Activated naive CD4-positive, alpha-beta T cell treated with anti-CD3 and anti-CD28 coated beads, Interleukin-2, amount 10 ng/mL, durations not matched to agents 7 days and 5 days (primary cell): ENCODE data around the gene CERCAM.
"Not testable (repeated sequence)": the region's sequence is repeated elsewhere in the genome, so short reads cannot be mapped to it uniquely, and the experiment has no call there.

Experiments
- CTCF ChIA-PET: fragments of 350-600 bp; sonication (Branson Sonifier 250); formaldehyde crosslinking; loops from one replicate; lab custom pipeline; 2021; ENCODE audit warnings: antibody characterized with exemption; lab: Charles Lee
- DNase-seq: peaks from one replicate; pipeline ENCODE4 v3.0.0-alpha.2; 2020
- H3K27ac Mint-ChIP-seq: one replicate; pipeline ENCODE4 v1.8.0; 2021; ENCODE audit warnings: mild to moderate bottlenecking, moderate library complexity, mixed read lengths
- H3K27me3 Mint-ChIP-seq: one replicate; pipeline ENCODE4 v1.8.0; 2021; ENCODE audit warnings: mild to moderate bottlenecking, mixed read lengths
- H3K36me3 Mint-ChIP-seq: one replicate; pipeline ENCODE4 v1.8.0; 2021; ENCODE audit warnings: mixed read lengths
- H3K4me1 Mint-ChIP-seq: one replicate; pipeline ENCODE4 v1.8.0; 2021; ENCODE audit warnings: mixed read lengths
- H3K4me3 Mint-ChIP-seq: one replicate; pipeline ENCODE4 v1.8.0; 2021; ENCODE audit warnings: mild to moderate bottlenecking, moderate library complexity, mixed read lengths
- H3K9me3 Mint-ChIP-seq: one replicate; pipeline ENCODE4 v1.8.0; 2021; ENCODE audit warnings: mixed read lengths

Gene CERCAM

DNA sequence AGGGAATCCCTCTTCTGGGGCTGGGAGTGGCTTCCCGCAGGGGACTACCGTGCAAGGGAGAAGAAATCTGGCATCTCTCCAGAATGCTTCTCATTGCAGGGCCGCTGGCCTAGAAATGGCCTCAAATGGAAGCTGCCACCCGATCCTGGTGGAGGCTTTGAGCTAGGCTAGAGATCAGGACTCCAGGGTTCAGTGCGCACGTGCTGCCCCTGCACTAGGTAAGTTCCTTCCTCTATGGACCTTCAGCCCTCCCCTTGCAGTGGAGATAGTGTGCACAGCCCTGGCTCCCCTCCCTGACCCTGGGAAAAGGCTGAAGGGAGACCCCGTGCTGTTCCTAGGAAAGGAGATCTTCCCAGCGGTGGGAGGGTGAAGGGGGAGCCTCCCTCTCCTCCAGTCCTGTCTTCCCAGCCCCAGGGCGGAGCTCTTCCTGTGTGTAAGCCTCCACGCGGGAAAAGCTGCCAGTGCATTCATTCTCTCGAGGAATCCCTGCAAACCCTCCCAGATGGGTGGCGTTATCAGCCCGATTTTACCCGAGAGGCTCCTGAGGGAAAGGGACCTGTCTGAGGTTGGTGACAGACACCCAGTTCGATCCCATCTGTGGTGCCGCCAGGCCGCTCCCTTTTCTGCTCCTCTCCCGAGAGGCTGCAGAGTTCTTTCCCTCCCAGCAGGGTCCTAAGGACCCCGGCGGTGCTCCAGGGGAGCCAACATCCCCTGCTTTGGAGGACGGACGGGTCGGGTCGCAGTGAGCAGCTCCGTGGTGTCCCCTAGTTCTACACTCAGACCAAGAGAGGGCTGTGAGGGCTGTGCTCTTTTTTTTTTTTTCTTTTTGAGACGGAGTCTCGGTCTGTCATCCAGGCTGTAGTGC is 1.4 kb upstream of the CERCAM start:
- no peak for DNase-seq
- CTCF ChIA-PET: interaction anchor here (0.9 to 2.1 kb wide), 9 partner anchors 9 to 124 kb away, joined by 3 to 13 read pairs (median 5); partner anchors contain the start of gene URM1
- Mint-ChIP-seq H3K27me3 (peaks cover 97% of the 10 kb centered on the region), H3K9me3 (no peaks in the 10 kb centered on the region), H3K36me3 (no peaks in the 10 kb centered on the region), H3K4me1 (peaks cover 17% of the 10 kb centered on the region), H3K27ac (no peak overlapping the region), H3K4me3 (peak overlapping the region; percentile 70)

DNA sequence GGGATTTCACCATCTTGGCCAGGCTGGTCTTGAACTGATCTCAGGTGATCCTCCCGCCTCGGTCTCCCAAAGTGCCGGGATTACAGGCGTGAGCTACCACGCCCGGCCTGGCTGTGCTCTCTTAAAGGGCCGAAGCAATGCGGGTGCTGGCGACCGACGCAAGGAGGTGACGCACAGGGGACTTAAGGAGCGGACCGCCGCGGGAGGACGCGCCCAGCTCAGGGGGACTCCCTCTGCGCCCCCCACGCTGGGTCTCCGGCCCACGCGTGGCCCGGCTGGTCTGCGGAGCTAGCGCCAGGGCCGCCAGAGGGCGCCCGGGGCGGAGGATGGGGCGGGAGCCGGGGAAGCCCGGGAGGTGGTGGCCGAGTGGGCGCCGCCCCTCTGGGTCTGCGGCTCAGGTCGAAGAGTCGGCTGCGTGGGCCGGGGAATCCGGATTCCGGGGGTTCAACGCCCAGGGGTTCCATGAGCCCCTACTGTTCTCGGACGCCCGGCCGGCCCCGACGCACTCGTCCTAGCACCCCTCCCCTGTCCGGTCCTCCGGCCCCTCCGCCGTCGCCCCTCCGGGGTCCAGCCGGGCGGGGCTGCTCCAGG is 502 bp upstream of the CERCAM start:
- CTCF ChIA-PET: interaction anchor here (0.6 to 2.1 kb wide), 11 partner anchors 9 to 125 kb away, joined by 3 to 13 read pairs (median 4); partner anchors contain the start of gene URM1
- H3K27me3 Mint-ChIP-seq: peaks cover 92% of the 10 kb centered on the region
- H3K4me1 Mint-ChIP-seq: peaks cover 17% of the 10 kb centered on the region
- H3K4me3 Mint-ChIP-seq: peak overlapping the region; percentile 70
- H3K27ac Mint-ChIP-seq: no peak overlapping the region
- peak; percentile 74 for DNase-seq
- no peaks in the 10 kb centered on the region for H3K36me3 Mint-ChIP-seq
- H3K9me3 Mint-ChIP-seq: no peaks in the 10 kb centered on the region

DNA sequence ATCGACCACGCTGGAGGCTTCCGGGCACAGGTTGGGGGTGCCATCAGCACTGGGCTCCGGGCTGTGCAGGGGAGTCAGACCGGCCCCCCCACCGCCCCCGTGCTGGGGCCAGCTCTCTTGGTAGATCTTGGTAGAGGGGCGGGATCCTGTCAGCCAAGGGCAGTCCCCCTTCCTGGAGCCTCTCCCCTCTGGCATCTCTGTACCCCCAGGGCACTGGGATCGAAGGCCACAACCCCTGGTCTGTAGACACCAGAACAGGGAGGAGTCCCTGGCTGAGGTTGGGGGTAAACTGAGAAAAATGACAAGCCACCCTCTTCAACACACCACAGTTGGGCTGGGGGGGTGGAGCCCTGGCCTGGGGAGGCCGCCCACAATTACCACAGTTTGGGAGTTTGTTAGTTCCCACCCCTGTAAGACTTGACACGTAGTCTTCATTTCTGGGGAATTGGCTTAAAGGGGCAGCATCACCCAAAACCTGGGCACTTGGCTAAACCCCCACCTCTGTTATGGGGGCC is 882 bp downstream of the CERCAM start:
- Mint-ChIP-seq H3K36me3 (no peaks in the 10 kb centered on the region), H3K4me3 (peak overlapping the region; percentile 26), H3K27me3 (peaks cover 78% of the 10 kb centered on the region), H3K9me3 (no peaks in the 10 kb centered on the region), H3K4me1 (peaks cover 15% of the 10 kb centered on the region), H3K27ac (no peak overlapping the region)
- no peak for DNase-seq
- CTCF ChIA-PET: interaction anchor here (1.6 kb wide), 1 partner anchor 9 kb away, joined by 3 read pairs; no protein-coding TSS in a partner anchor

DNA sequence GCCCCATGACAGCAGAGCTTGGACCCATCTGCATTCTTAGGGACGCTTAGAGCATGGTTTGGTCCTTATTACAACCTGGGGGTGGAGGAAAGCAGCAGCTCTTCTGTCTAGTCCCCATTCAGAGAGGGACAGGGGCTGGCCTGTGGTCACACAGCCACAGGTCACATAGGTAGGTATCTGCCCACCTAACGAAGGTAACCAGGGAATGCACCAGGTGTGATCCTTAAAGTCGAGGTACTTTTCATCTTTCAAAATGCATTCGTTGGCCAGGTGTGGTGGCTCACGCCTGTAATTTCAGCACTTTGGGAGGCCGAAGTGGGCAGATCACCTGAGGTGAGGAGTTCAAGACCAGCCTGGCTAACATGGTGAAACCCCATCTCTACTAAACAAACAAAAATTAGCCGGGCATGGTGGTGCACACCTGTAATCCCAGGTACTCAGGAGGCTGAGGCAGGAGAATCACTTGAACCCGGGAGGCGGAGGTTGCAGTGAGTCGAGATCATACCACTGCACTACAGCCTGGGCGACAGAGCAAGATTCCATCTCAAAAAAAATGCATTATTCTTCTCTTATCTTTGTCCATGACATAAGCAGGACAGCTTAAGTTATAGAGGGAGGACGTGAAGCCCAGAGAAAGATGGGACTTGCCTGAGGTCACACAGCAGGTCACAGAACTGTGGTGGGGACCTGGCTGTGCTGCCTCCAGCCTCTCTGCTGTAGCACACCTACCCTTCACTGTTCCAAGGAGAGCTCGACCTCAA is 1.5 kb downstream of the CERCAM start:
- peaks cover 13% of the 10 kb centered on the region for H3K4me1 Mint-ChIP-seq
- H3K4me3 Mint-ChIP-seq: not testable (repeated sequence)

DNA sequence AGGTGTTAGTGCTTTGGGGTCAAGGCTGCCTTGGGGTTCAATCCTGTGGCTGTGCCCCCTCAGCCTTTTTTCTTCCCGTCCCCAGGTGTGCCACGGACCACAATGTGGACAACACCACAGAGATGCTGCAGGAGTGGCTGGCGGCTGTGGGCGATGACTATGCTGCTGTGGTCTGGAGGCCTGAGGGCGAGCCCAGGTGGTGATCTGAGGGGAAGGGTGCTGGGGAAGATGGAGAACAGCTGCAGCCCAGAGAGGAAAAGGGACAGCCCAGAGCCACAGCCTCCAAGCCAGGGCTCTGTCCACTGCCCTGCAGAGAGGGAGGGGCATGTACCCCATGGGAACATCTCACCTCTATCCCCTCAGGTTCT is 2.1 kb downstream of the CERCAM start:
- Mint-ChIP-seq H3K4me3 (no peak overlapping the region), H3K27ac (no peak overlapping the region), H3K36me3 (no peaks in the 10 kb centered on the region), H3K4me1 (peaks cover 13% of the 10 kb centered on the region), H3K27me3 (peaks cover 66% of the 10 kb centered on the region), H3K9me3 (no peaks in the 10 kb centered on the region)
- CTCF ChIA-PET: no interaction called here
- no peak for DNase-seq

More for the DNA sequence above, 1.5 kb downstream of the CERCAM start:
- peaks cover 71% of the 10 kb centered on the region for H3K27me3 Mint-ChIP-seq
- H3K36me3 Mint-ChIP-seq, H3K9me3 Mint-ChIP-seq, H3K27ac Mint-ChIP-seq, DNase-seq: not testable (repeated sequence)
- CTCF ChIA-PET: interaction anchor here (1.6 kb wide), 1 partner anchor 10 kb away, joined by 3 read pairs; no protein-coding TSS in a partner anchor

DNA sequence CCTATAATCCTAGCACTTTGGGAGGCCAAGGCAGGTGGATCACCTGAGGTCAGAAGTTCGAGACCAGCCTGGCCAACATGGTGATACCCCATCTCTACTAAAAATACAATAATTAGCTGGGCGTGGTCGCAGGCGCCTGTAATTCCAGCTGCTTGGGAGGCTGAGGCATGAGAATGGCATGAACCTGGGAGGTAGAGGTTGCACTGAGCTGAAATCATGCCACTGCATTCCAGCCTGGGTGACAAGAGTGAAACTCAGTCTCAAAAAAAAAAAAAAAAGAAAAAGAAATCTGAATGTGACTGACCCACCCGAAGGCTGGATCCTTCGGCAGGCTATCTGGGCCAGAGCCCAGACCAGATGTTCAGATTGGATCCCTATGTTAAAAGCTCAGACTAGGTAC is 2.7 kb downstream of the CERCAM start:
- H3K27ac Mint-ChIP-seq, CTCF ChIA-PET, H3K36me3 Mint-ChIP-seq, H3K9me3 Mint-ChIP-seq, DNase-seq, H3K4me3 Mint-ChIP-seq: not testable (repeated sequence)
- Mint-ChIP-seq H3K27me3 (peaks cover 60% of the 10 kb centered on the region), H3K4me1 (peaks cover 13% of the 10 kb centered on the region)

DNA sequence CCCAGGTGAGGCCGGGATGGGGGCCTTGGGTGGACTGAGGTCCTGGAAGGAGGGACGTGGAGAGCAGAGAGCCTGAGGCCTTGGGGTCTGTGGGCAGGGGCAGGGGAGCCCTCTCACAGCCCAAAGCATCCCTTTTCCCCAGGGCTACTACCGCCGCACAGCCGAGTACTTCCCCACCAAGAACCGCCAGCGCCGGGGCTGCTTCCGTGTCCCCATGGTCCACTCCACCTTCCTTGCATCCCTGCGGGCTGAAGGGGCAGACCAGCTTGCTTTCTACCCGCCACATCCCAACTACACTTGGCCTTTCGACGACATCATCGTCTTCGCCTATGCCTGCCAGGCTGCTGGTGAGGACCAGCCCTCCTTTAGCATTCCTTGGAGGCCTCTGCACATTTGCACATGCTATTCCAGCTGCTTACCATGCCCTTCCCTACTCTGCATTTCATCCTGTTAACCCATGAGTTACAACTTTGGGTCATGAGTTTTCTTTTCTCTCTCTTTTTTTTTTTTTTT is 3.7 kb downstream of the CERCAM start:
- Mint-ChIP-seq H3K4me3 (no peak overlapping the region), H3K27ac (no peak overlapping the region), H3K27me3 (peaks cover 50% of the 10 kb centered on the region)

DNA sequence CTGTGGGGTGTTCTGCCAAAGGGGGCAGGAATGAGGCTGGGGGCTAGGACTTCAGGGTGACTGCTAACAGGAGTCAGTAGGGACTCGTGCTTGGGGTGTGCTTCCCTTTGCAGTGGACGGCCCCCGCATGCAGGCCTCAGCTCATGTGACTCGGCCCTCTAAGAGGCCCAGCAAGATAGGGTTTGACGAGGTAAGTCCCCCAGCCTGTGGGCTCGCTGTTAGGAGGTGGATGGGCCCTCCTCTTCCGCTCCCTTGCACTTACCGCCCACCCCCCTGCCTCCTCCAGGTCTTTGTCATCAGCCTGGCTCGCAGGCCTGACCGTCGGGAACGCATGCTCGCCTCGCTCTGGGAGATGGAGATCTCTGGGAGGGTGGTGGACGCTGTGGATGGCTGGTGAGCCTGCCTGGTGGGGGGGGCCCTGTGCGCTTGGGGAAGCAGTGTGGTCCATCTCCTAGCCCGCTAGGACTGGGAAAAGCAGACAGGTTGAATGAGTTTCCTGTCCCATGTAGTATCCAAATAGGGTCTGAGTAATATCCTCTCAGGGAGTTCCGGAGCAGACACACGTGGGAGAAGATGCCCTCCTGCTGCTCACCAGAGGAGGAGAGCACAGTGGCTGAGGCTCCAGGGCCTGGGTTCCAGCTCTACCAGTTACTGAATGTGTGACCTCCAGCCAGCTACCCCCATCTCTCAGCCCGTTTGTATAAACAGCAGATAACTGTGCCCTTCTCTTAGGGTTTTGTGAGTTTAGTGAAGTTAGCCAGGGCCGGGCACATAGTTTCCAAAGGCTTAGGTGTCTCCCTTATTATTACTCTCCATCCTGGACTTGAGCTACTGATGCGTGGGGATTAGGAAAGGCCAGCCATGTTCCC is 8.2 kb downstream of the CERCAM start:
- H3K4me3 Mint-ChIP-seq: no peak overlapping the region
- no peak overlapping the region for H3K27ac Mint-ChIP-seq
- no peaks in the 10 kb centered on the region for H3K4me1 Mint-ChIP-seq
- no peaks in the 10 kb centered on the region for H3K9me3 Mint-ChIP-seq
- CTCF ChIA-PET: interaction anchor here (0.5 to 2.1 kb wide), 3 partner anchors 9 to 160 kb away, joined by 3 to 7 read pairs (median 3); no protein-coding TSS in a partner anchor
- H3K27me3 Mint-ChIP-seq: peaks cover 8% of the 10 kb centered on the region
- H3K36me3 Mint-ChIP-seq: no peaks in the 10 kb centered on the region
- DNase-seq: no peak

More for the DNA sequence above, 3.7 kb downstream of the CERCAM start:
- H3K36me3 Mint-ChIP-seq: no peaks in the 10 kb centered on the region
- CTCF ChIA-PET: interaction anchor here (1.3 kb wide), 1 partner anchor 14 kb away, joined by 6 read pairs; no protein-coding TSS in a partner anchor
- no peak for DNase-seq
- H3K9me3 Mint-ChIP-seq: no peaks in the 10 kb centered on the region
- H3K4me1 Mint-ChIP-seq: peaks cover 9% of the 10 kb centered on the region

DNA sequence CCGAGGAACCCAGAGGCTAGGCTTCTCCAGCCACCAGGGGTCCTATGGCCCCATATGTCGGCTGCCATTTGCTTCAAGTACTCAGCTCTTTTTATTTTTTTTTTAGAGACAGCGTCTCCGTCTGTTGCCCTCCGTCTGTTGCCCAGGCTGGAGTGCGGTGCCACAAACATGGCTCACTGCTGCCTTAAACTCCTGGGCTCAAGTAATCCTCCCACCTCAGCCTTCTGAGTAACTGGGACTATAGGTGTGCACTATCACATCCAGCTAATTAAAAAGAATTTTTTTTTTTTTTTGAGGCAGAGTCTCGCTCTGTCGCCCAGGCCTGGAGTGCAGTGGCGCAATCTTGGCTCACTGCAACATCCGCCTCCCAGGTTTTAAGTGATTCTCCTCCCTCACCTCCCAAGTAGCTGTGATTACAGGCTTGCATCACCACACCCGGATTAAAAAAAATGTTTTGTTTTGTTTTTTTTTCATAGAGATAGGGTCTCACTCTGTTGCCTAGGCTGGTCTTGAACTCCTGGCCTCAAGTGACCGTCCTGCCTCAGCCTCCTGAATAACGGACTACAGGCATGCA is 8.9 kb downstream of the CERCAM start:
- CTCF ChIA-PET: interaction anchor here (0.5 kb wide), 1 partner anchor 160 kb away, joined by 3 read pairs; no protein-coding TSS in a partner anchor

DNA sequence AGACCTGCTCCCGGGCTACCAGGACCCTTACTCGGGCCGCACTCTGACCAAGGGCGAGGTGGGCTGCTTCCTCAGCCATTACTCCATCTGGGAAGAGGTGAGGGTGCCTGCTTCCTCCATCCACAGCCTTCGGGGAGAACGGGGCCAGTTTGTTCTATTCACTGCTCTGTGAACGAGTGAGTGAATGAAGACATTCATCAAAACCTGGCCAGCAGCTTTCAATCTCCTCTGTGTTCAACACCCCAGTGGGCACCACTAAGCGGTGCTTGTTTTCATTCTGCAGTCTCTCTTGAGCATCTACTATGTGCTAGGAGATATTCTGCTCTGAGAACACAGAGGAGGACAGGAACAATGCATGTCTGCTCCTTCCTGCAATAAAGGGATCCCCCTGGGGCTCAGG is 10.6 kb downstream of the CERCAM start:
- CTCF ChIA-PET: no interaction called here
- Mint-ChIP-seq H3K27me3 (no peaks in the 10 kb centered on the region), H3K27ac (no peak overlapping the region), H3K4me3 (no peak overlapping the region), H3K36me3 (no peaks in the 10 kb centered on the region), H3K4me1 (no peaks in the 10 kb centered on the region), H3K9me3 (no peaks in the 10 kb centered on the region)
- no peak for DNase-seq

More for the DNA sequence above, 8.9 kb downstream of the CERCAM start:
- DNase-seq: no peak
- no peak overlapping the region for H3K27ac Mint-ChIP-seq
- H3K36me3 Mint-ChIP-seq: no peaks in the 10 kb centered on the region
- no peak overlapping the region for H3K4me3 Mint-ChIP-seq
- no peaks in the 10 kb centered on the region for H3K4me1 Mint-ChIP-seq
- peaks cover under 1% of the 10 kb centered on the region for H3K27me3 Mint-ChIP-seq
- H3K9me3 Mint-ChIP-seq: no peaks in the 10 kb centered on the region

DNA sequence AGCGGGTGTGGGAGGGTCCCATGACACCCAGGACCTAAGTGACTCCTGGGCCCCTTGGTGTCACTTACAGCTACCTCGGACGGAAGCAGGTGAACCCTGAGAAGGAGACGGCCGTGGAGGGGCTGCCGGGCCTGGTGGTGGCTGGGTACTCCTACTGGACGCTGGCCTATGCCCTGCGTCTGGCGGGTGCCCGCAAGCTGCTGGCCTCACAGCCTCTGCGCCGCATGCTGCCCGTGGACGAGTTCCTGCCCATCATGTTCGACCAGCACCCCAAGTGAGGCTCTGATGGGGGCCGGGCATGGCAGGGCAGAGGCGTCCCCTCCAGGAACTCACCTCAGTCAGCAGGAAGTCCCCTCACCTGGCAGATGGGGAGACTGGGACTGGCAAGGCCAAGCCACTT is 13.7 kb downstream of the CERCAM start:
- no peaks in the 10 kb centered on the region for H3K27me3 Mint-ChIP-seq
- H3K4me3 Mint-ChIP-seq: no peak overlapping the region
- peaks cover 4% of the 10 kb centered on the region for H3K4me1 Mint-ChIP-seq
- H3K9me3 Mint-ChIP-seq: no peaks in the 10 kb centered on the region
- H3K27ac Mint-ChIP-seq: no peak overlapping the region
- CTCF ChIA-PET: no interaction called here
- H3K36me3 Mint-ChIP-seq: no peaks in the 10 kb centered on the region
- DNase-seq: no peak

DNA sequence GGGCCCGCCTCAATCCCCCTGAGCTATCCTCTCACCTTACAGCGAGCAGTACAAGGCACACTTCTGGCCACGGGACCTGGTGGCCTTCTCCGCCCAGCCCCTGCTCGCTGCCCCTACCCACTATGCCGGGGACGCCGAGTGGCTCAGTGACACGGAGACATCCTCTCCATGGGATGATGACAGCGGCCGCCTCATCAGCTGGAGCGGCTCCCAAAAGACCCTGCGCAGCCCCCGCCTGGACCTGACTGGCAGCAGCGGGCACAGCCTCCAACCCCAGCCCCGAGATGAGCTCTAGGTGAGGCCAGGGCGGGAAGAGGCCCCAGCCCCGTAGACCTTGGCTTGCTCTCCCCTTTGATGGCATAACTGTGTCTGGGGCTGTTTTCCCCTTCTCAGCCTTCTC is 15.0 kb downstream of the CERCAM start:
- Mint-ChIP-seq H3K4me3 (no peak overlapping the region), H3K4me1 (peaks cover 4% of the 10 kb centered on the region), H3K27me3 (no peaks in the 10 kb centered on the region), H3K9me3 (no peaks in the 10 kb centered on the region), H3K36me3 (no peaks in the 10 kb centered on the region), H3K27ac (no peak overlapping the region)
- DNase-seq: no peak
- CTCF ChIA-PET: no interaction called here
